Measurements from ENCODE around the gene TCIRG1.
"Not testable (repeated sequence)": the region's sequence is repeated elsewhere in the genome, so short reads cannot be mapped to it uniquely, and the experiment has no call there.

TCIRG1 gene

GRCh38 chr11:68089679-68090078, 50.9 kb downstream of the TCIRG1 start:
- Histone ChIP-seq H4K20me1 (ENCODE audit: insufficient read depth, low read length, poor library complexity, severe bottlenecking) (no peaks in the 10 kb centered on the region), H3K9me3 (ENCODE audit: insufficient read depth, low read depth, low read length) (no peaks in the 10 kb centered on the region), H3K9me2 (replicated peaks; ENCODE audit: low read depth, low read length) (no peaks in the 10 kb centered on the region), H3K4me1 (ENCODE audit: insufficient read depth, low read length, poor library complexity, severe bottlenecking) (peaks cover 24% of the 10 kb centered on the region), H3K4me3 (ENCODE audit: low read length, poor library complexity, severe bottlenecking) (no peak overlapping the region), H3F3A (ENCODE audit: low read depth) (no peaks in the 10 kb centered on the region), H3K4me2 (ENCODE audit: low read depth, low read length, poor library complexity, severe bottlenecking) (peak overlapping the region; percentile 51), H3K27me3 (ENCODE audit: insufficient read depth, low read length, poor library complexity, severe bottlenecking) (no peaks in the 10 kb centered on the region), H3K79me2 (ENCODE audit: insufficient read depth, low read length) (peaks cover 66% of the 10 kb centered on the region), H3K36me3 (ENCODE audit: insufficient read depth, low read length) (peaks cover 22% of the 10 kb centered on the region; the same call in 1 of the 2 replicates), H2AFZ (ENCODE audit: low read length) (no peak overlapping the region), H3K9ac (ENCODE audit: low read depth, low read length, poor library complexity, severe bottlenecking) (peak overlapping the region; percentile 43)
- TF ChIP-seq EZH2phosphoT487 (IDR thresholded peaks at IDR 0.05; ENCODE audit: borderline replicate concordance) (no peak), CTCF (conservative IDR thresholded peaks at IDR 0.05; ENCODE audit: low read length) (no peak)

GRCh38 chr11:68090287-68090686, 51.5 kb downstream of the TCIRG1 start:
- peak overlapping the region; percentile 51 for H3K4me2 ChIP-seq (ENCODE audit: low read depth, low read length, poor library complexity, severe bottlenecking)
- peak overlapping the region; percentile 43 for H3K9ac ChIP-seq (ENCODE audit: low read depth, low read length, poor library complexity, severe bottlenecking)

GRCh38 chr11:68090706-68091105, 51.9 kb downstream of the TCIRG1 start:
- Histone ChIP-seq H3K4me2 (ENCODE audit: low read depth, low read length, poor library complexity, severe bottlenecking) (peak overlapping the region; percentile 51), H3K79me2 (ENCODE audit: insufficient read depth, low read length) (peaks cover 59% of the 10 kb centered on the region), H2AFZ (ENCODE audit: low read length) (no peak overlapping the region), H4K20me1 (ENCODE audit: insufficient read depth, low read length, poor library complexity, severe bottlenecking) (no peaks in the 10 kb centered on the region), H3K9ac (ENCODE audit: low read depth, low read length, poor library complexity, severe bottlenecking) (peak overlapping the region; percentile 43), H3F3A (ENCODE audit: low read depth) (no peaks in the 10 kb centered on the region), H3K27me3 (ENCODE audit: insufficient read depth, low read length, poor library complexity, severe bottlenecking) (no peaks in the 10 kb centered on the region), H3K4me3 (ENCODE audit: low read length, poor library complexity, severe bottlenecking) (peak overlapping the region; percentile 29), H3K9me2 (replicated peaks; ENCODE audit: low read depth, low read length) (no peaks in the 10 kb centered on the region), H3K4me1 (ENCODE audit: insufficient read depth, low read length, poor library complexity, severe bottlenecking) (peaks cover 24% of the 10 kb centered on the region), H3K36me3 (ENCODE audit: insufficient read depth, low read length) (peaks cover 24% of the 10 kb centered on the region; the same call in 1 of the 2 replicates), H3K9me3 (ENCODE audit: insufficient read depth, low read depth, low read length) (no peaks in the 10 kb centered on the region)
- no peak for TF ChIP-seq EZH2phosphoT487 (IDR thresholded peaks at IDR 0.05; ENCODE audit: borderline replicate concordance)

More at GRCh38 chr11:68090287-68090686, 51.5 kb downstream of the TCIRG1 start:
- no peaks in the 10 kb centered on the region for H3K27me3 ChIP-seq (ENCODE audit: insufficient read depth, low read length, poor library complexity, severe bottlenecking)
- TF ChIP-seq EZH2phosphoT487 (IDR thresholded peaks at IDR 0.05; ENCODE audit: borderline replicate concordance), result no peak
- TF ChIP-seq CTCF (conservative IDR thresholded peaks at IDR 0.05; ENCODE audit: low read length), result no peak
- peaks cover 24% of the 10 kb centered on the region for H3K4me1 ChIP-seq (ENCODE audit: insufficient read depth, low read length, poor library complexity, severe bottlenecking)
- no peaks in the 10 kb centered on the region for H4K20me1 ChIP-seq (ENCODE audit: insufficient read depth, low read length, poor library complexity, severe bottlenecking)
- H3K79me2 ChIP-seq (ENCODE audit: insufficient read depth, low read length), result peaks cover 60% of the 10 kb centered on the region
- no peaks in the 10 kb centered on the region for H3K9me3 ChIP-seq (ENCODE audit: insufficient read depth, low read depth, low read length)
- no peak overlapping the region for H2AFZ ChIP-seq (ENCODE audit: low read length)
- H3K9me2 ChIP-seq (replicated peaks; ENCODE audit: low read depth, low read length), result no peaks in the 10 kb centered on the region
- H3K4me3 ChIP-seq (ENCODE audit: low read length, poor library complexity, severe bottlenecking), result peak overlapping the region; percentile 29
- H3K36me3 ChIP-seq (ENCODE audit: insufficient read depth, low read length), result peaks cover 24% of the 10 kb centered on the region; the same call in 1 of the 2 replicates
- H3F3A ChIP-seq (ENCODE audit: low read depth), result no peaks in the 10 kb centered on the region

- TF ChIP-seq CTCF (conservative IDR thresholded peaks at IDR 0.05; ENCODE audit: low read length), result no peak
- no peak for TF ChIP-seq EZH2phosphoT487 (IDR thresholded peaks at IDR 0.05; ENCODE audit: borderline replicate concordance)
- Histone ChIP-seq H3K4me3 (ENCODE audit: low read length, poor library complexity, severe bottlenecking) (no peak overlapping the region), H4K20me1 (ENCODE audit: insufficient read depth, low read length, poor library complexity, severe bottlenecking) (no peaks in the 10 kb centered on the region), H3K4me1 (ENCODE audit: insufficient read depth, low read length, poor library complexity, severe bottlenecking) (peaks cover 24% of the 10 kb centered on the region), H3K36me3 (ENCODE audit: insufficient read depth, low read length) (peaks cover 30% of the 10 kb centered on the region; the same call in 1 of the 2 replicates), H3K4me2 (ENCODE audit: low read depth, low read length, poor library complexity, severe bottlenecking) (no peak overlapping the region), H3K27me3 (ENCODE audit: insufficient read depth, low read length, poor library complexity, severe bottlenecking) (no peaks in the 10 kb centered on the region), H3K9me3 (ENCODE audit: insufficient read depth, low read depth, low read length) (no peaks in the 10 kb centered on the region), H3K79me2 (ENCODE audit: insufficient read depth, low read length) (peaks cover 62% of the 10 kb centered on the region), H3K9me2 (replicated peaks; ENCODE audit: low read depth, low read length) (no peaks in the 10 kb centered on the region), H3F3A (ENCODE audit: low read depth) (no peaks in the 10 kb centered on the region; the same call in 1 of the 2 replicates), H2AFZ (ENCODE audit: low read length) (no peak overlapping the region), H3K9ac (ENCODE audit: low read depth, low read length, poor library complexity, severe bottlenecking) (no peak overlapping the region)
Measured at GRCh38 chr11:68092411-68092810, 53.6 kb downstream of the TCIRG1 start.

GRCh38 chr11:68092946-68093345, 54.1 kb downstream of the TCIRG1 start:
- Histone ChIP-seq H3K4me1 (ENCODE audit: insufficient read depth, low read length, poor library complexity, severe bottlenecking) (peaks cover 24% of the 10 kb centered on the region), H3K36me3 (ENCODE audit: insufficient read depth, low read length) (peaks cover 30% of the 10 kb centered on the region; the same call in 1 of the 2 replicates), H3K79me2 (ENCODE audit: insufficient read depth, low read length) (peaks cover 67% of the 10 kb centered on the region)
- not testable (repeated sequence) for H4K20me1 ChIP-seq (ENCODE audit: insufficient read depth, low read length, poor library complexity, severe bottlenecking); H2AFZ ChIP-seq (ENCODE audit: low read length); H3K4me2 ChIP-seq (ENCODE audit: low read depth, low read length, poor library complexity, severe bottlenecking); H3K4me3 ChIP-seq (ENCODE audit: low read length, poor library complexity, severe bottlenecking); H3K9me3 ChIP-seq (ENCODE audit: insufficient read depth, low read depth, low read length); H3K9ac ChIP-seq (ENCODE audit: low read depth, low read length, poor library complexity, severe bottlenecking); H3K27me3 ChIP-seq (ENCODE audit: insufficient read depth, low read length, poor library complexity, severe bottlenecking); H3K9me2 ChIP-seq (replicated peaks; ENCODE audit: low read depth, low read length); H3F3A ChIP-seq (ENCODE audit: low read depth)
